ENCODE measurements around the gene NLRP13.
"Not testable (repeated sequence)": the region's sequence is repeated elsewhere in the genome, so short reads cannot be mapped to it uniquely, and the experiment has no call there.

The NLRP13 gene

GRCh38 chr19:55931936-55932386, at the start of gene NLRP13:
Gene NLRP13, minus strand, starts transcription at chr19:55932336. Its CDS starts 25 bp downstream, at chr19:55932311.
- no peak for DNase-seq (ENCODE audit: low read depth in 3 of 3, low spot score in 1 of 3)

GRCh38 chr19:55980415-55980814, 48.3 kb upstream of the NLRP13 start:
- no peak for DNase-seq (ENCODE audit: low read depth in 3 of 3, low spot score in 1 of 3)

- no peak for DNase-seq (ENCODE audit: low read depth in 3 of 3, low spot score in 1 of 3)
Observed at GRCh38 chr19:55973982-55974381, 41.8 kb upstream of the NLRP13 start.

GRCh38 chr19:55962186-55962585, 30.1 kb upstream of the NLRP13 start:
- DNase-seq (ENCODE audit: low read depth in 3 of 3, low spot score in 1 of 3), result no peak

GRCh38 chr19:55959996-55960675, 28.0 kb upstream of the NLRP13 start:
- no peak for DNase-seq (ENCODE audit: low read depth in 3 of 3, low spot score in 1 of 3)

GRCh38 chr19:55958356-55958755, 26.2 kb upstream of the NLRP13 start:
- DNase-seq (ENCODE audit: low read depth in 3 of 3, low spot score in 1 of 3), result no peak

GRCh38 chr19:55956431-55956830, 24.3 kb upstream of the NLRP13 start:
- no peak for DNase-seq (ENCODE audit: low read depth in 3 of 3, low spot score in 1 of 3)

GRCh38 chr19:55950566-55950965, 18.4 kb upstream of the NLRP13 start:
- DNase-seq (ENCODE audit: low read depth in 3 of 3, low spot score in 1 of 3), result not testable (repeated sequence)

- DNase-seq (ENCODE audit: low read depth in 3 of 3, low spot score in 1 of 3), result no peak
Observed at GRCh38 chr19:55947532-55947931, 15.4 kb upstream of the NLRP13 start, which contains the start of gene NLRP8. Gene NLRP8, plus strand, starts transcription at chr19:55947832.

- DNase-seq (ENCODE audit: low read depth in 3 of 3, low spot score in 1 of 3), result no peak
Observed at GRCh38 chr19:55940306-55940705, 8.2 kb upstream of the NLRP13 start.

- no peak for DNase-seq (ENCODE audit: low read depth in 3 of 3, low spot score in 1 of 3)
Observed at GRCh38 chr19:55939206-55939605, 7.1 kb upstream of the NLRP13 start.

GRCh38 chr19:55935206-55935605, 3.1 kb upstream of the NLRP13 start:
- DNase-seq (ENCODE audit: low read depth in 3 of 3, low spot score in 1 of 3), result no peak

GRCh38 chr19:55930996-55931515, 1.1 kb downstream of the NLRP13 start:
- DNase-seq (ENCODE audit: low read depth in 3 of 3, low spot score in 1 of 3), result no peak

GRCh38 chr19:55929258-55929657, 2.9 kb downstream of the NLRP13 start:
- DNase-seq (ENCODE audit: low read depth in 3 of 3, low spot score in 1 of 3), result not testable (repeated sequence)

GRCh38 chr19:55927991-55928390, 4.1 kb downstream of the NLRP13 start:
- DNase-seq (ENCODE audit: low read depth in 3 of 3, low spot score in 1 of 3), result no peak

- no peak for DNase-seq (ENCODE audit: low read depth in 3 of 3, low spot score in 1 of 3)
Observed at GRCh38 chr19:55923556-55923955, 8.6 kb downstream of the NLRP13 start.

GRCh38 chr19:55913643-55914268, 18.4 kb downstream of the NLRP13 start:
- no peak for DNase-seq (ENCODE audit: low read depth in 3 of 3, low spot score in 1 of 3)

- no peak for DNase-seq (ENCODE audit: low read depth in 3 of 3, low spot score in 1 of 3)
Observed at GRCh38 chr19:55912916-55913315, 19.2 kb downstream of the NLRP13 start.

GRCh38 chr19:55909801-55910200, 22.3 kb downstream of the NLRP13 start:
- DNase-seq (ENCODE audit: low read depth in 3 of 3, low spot score in 1 of 3), result no peak

- no peak for DNase-seq (ENCODE audit: low read depth in 3 of 3, low spot score in 1 of 3)
Observed at GRCh38 chr19:55907746-55908145, 24.4 kb downstream of the NLRP13 start.

- DNase-seq (ENCODE audit: low read depth in 3 of 3, low spot score in 1 of 3), result no peak
Observed at GRCh38 chr19:55907286-55907685, 24.9 kb downstream of the NLRP13 start.

GRCh38 chr19:55902080-55902751, 29.9 kb downstream of the NLRP13 start:
- no peak for DNase-seq (ENCODE audit: low read depth in 3 of 3, low spot score in 1 of 3)

Measured in stimulated activated CD4-positive, alpha-beta T cell treated with anti-CD3 and anti-CD28 coated beads, TNF-alpha, amount 100 ng/mL, for 1 hour (primary cell).